DND-41 (cell line): ENCODE results near the gene PPP3CA.

Experiments used
- ATAC-seq: fragments of 200-7000 bp; cut with Tn5 transposase; 3 replicates; pipeline ENCODE4 v1.9.1; 2021; ENCODE audit warnings: low read depth; ENCODE audit not compliant: insufficient read depth
- DNase-seq: peaks from one replicate; pipeline ENCODE4 v3.0.0-alpha.2; 2020
- H2AFZ ChIP-seq: 2 replicates; pipeline ENCODE4 v1.6.0; 2012; ENCODE audit warnings: low read depth, low read length
- H3K27ac ChIP-seq: 2 replicates; pipeline ENCODE4 v1.5.1; 2012; ENCODE audit warnings: low read length, inconsistent platforms
- H3K27me3 ChIP-seq: fragments of 200-600 bp; sonication (generic); 2 replicates; pipeline ENCODE4 v1.6.0; 2012; ENCODE audit warnings: low read length, mild to moderate bottlenecking, inconsistent platforms; ENCODE audit not compliant: insufficient read depth, poor library complexity
- H3K36me3 ChIP-seq: 2 replicates; pipeline ENCODE4 v1.5.1; 2012; ENCODE audit warnings: low read length, inconsistent platforms; ENCODE audit not compliant: insufficient read depth
- H3K4me1 ChIP-seq: 2 replicates; pipeline ENCODE4 v1.5.1; 2012; ENCODE audit warnings: mild to moderate bottlenecking, low read length; ENCODE audit not compliant: insufficient read depth
- H3K4me2 ChIP-seq: 2 replicates; pipeline ENCODE4 v1.6.0; 2012; ENCODE audit warnings: mild to moderate bottlenecking, moderate library complexity, low read length, inconsistent platforms; ENCODE audit not compliant: insufficient read depth
- H3K4me3 ChIP-seq, 2 experiments: fragments of 200-600 bp in 1 of 2; shearing (Covaris generic) in 1 of 2; 2 replicates each; pipeline ENCODE4 v1.5.1; 2012 to 2016; ENCODE audit warnings: inconsistent platforms in 2 of 2, low read length in 2 of 2, mild to moderate bottlenecking in 2 of 2, low read depth in 1 of 2, moderate library complexity in 1 of 2
- H3K79me2 ChIP-seq: 2 replicates; pipeline ENCODE4 v1.6.0; 2012; ENCODE audit warnings: low read length, inconsistent platforms; ENCODE audit not compliant: insufficient read depth
- H3K9ac ChIP-seq: 2 replicates; pipeline ENCODE4 v1.6.0; 2012; ENCODE audit warnings: low read depth, mild to moderate bottlenecking, inconsistent platforms, low read length, moderate library complexity
- H3K9me3 ChIP-seq: 2 replicates; pipeline ENCODE4 v1.5.1; 2012; ENCODE audit warnings: low read length, moderate library complexity, mild to moderate bottlenecking, inconsistent platforms; ENCODE audit not compliant: insufficient read depth, severe bottlenecking
- H4K20me1 ChIP-seq: 2 replicates; pipeline ENCODE4 v1.6.0; 2012; ENCODE audit warnings: low read length; ENCODE audit not compliant: insufficient read depth
- EZH2 ChIP-seq: IDR thresholded peaks from 3 replicates; pipeline ENCODE4 v1.6.1; 2012; ENCODE audit warnings: borderline replicate concordance, low read depth, mild to moderate bottlenecking, moderate library complexity, low read length, inconsistent platforms; ENCODE audit not compliant: severe bottlenecking
- TF ChIP-seq, protein P1 (sequence below): IDR thresholded peaks from 2 replicates; pipeline ENCODE4 v1.5.1; 2012; ENCODE audit warnings: borderline replicate concordance, low read length, moderate library complexity, mild to moderate bottlenecking; ENCODE audit not compliant: poor library complexity, severe bottlenecking; ENCODE audit errors: extremely low read depth

PPP3CA gene

GRCh38 chr4:100984901-100985300 is 362.4 kb downstream of the PPP3CA start:
- H3K79me2 ChIP-seq: no peaks in the 10 kb centered on the region
- no peak overlapping the region for H2AFZ ChIP-seq
- H3K27ac ChIP-seq: no peak overlapping the region
- H3K4me2 ChIP-seq: no peak overlapping the region
- no peak overlapping the region for H3K4me3 ChIP-seq
- no peaks in the 10 kb centered on the region for H3K4me1 ChIP-seq
- DNase-seq (no peak), ATAC-seq (no peak)
- TF ChIP-seq, protein P1, sequence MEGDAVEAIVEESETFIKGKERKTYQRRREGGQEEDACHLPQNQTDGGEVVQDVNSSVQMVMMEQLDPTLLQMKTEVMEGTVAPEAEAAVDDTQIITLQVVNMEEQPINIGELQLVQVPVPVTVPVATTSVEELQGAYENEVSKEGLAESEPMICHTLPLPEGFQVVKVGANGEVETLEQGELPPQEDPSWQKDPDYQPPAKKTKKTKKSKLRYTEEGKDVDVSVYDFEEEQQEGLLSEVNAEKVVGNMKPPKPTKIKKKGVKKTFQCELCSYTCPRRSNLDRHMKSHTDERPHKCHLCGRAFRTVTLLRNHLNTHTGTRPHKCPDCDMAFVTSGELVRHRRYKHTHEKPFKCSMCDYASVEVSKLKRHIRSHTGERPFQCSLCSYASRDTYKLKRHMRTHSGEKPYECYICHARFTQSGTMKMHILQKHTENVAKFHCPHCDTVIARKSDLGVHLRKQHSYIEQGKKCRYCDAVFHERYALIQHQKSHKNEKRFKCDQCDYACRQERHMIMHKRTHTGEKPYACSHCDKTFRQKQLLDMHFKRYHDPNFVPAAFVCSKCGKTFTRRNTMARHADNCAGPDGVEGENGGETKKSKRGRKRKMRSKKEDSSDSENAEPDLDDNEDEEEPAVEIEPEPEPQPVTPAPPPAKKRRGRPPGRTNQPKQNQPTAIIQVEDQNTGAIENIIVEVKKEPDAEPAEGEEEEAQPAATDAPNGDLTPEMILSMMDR: no peak
- TF ChIP-seq EZH2: no peak
- H4K20me1 ChIP-seq: no peaks in the 10 kb centered on the region
- H3K36me3 ChIP-seq: no peaks in the 10 kb centered on the region
- no peak overlapping the region for H3K9ac ChIP-seq
- no peaks in the 10 kb centered on the region for H3K9me3 ChIP-seq
- no peaks in the 10 kb centered on the region for H3K27me3 ChIP-seq

DNA sequence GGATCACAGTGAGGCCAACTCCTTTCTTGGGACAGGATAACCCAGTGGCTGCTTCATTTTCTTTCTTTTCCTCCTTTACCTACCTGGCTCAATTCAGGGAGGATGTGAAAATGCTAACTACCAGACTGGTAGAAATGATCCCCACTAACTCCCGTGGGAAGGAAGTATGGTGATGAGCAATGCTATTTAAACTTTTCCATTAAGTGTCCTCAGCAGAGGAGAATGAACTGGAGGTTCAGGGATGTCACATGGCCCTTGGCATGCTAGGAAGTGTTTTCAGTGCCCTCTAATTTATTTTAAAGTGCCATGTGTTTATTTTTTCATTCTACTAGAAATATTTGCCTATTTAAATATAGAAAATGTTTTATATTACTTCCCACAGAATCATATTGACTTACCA is 363.9 kb downstream of the PPP3CA start:
- TF ChIP-seq, protein P1: no peak
- TF ChIP-seq EZH2: no peak
- no peaks in the 10 kb centered on the region for H4K20me1 ChIP-seq
- no peak overlapping the region for H3K4me3 ChIP-seq
- no peaks in the 10 kb centered on the region for H3K4me1 ChIP-seq
- DNase-seq (no peak), ATAC-seq (no peak)
- H3K9me3 ChIP-seq: no peaks in the 10 kb centered on the region
- no peak overlapping the region for H2AFZ ChIP-seq
- no peaks in the 10 kb centered on the region for H3K79me2 ChIP-seq
- no peak overlapping the region for H3K27ac ChIP-seq
- H3K4me2 ChIP-seq: no peak overlapping the region
- no peak overlapping the region for H3K9ac ChIP-seq
- no peaks in the 10 kb centered on the region for H3K36me3 ChIP-seq
- H3K27me3 ChIP-seq: no peaks in the 10 kb centered on the region

GRCh38 chr4:100982345-100982744 is 365.0 kb downstream of the PPP3CA start:
- Histone ChIP-seq H3K27me3 (no peaks in the 10 kb centered on the region), H3K4me1 (no peaks in the 10 kb centered on the region), H4K20me1 (no peaks in the 10 kb centered on the region), H3K36me3 (no peaks in the 10 kb centered on the region), H3K9me3 (no peaks in the 10 kb centered on the region), H3K4me3 (no peak overlapping the region), H3K4me2 (no peak overlapping the region), H2AFZ (no peak overlapping the region), H3K27ac (no peak overlapping the region), H3K9ac (no peak overlapping the region), H3K79me2 (no peaks in the 10 kb centered on the region)
- DNase-seq (no peak), ATAC-seq (no peak; the same call in 2 of the 3 replicates)
- TF ChIP-seq EZH2: no peak
- TF ChIP-seq, protein P1: no peak
